NCI-H345 treated with DMSO at 0.1 percent for 48 hours (cell line): ENCODE data around the gene OR6S1.
"Not testable (repeated sequence)": the region's sequence is repeated elsewhere in the genome, so short reads cannot be mapped to it uniquely, and the experiment has no call there.

Experiments used
- DNase-seq: peaks from one replicate; lab custom pipeline; 2025; ENCODE audit not compliant: unreplicated experiment; lab: John Stamatoyannopoulos, UW

OR6S1 gene

GRCh38 chr14:20611277-20611676, 30.2 kb downstream of the OR6S1 start:
- no peak for DNase-seq

GRCh38 chr14:20610002-20610765, 31.3 kb downstream of the OR6S1 start:
- DNase-seq: peak; percentile 40

GRCh38 chr14:20609215-20610001, 32.1 kb downstream of the OR6S1 start:
- DNase-seq: peak; percentile 85

- no peak for DNase-seq
These were observed 32.9 kb downstream of the OR6S1 start for GRCh38 chr14:20608383-20609110.

GRCh38 chr14:20607617-20608016, 33.9 kb downstream of the OR6S1 start:
- DNase-seq: no peak

- DNase-seq: no peak
These were observed 34.6 kb downstream of the OR6S1 start for GRCh38 chr14:20606902-20607242.

GRCh38 chr14:20606190-20606901, 35.1 kb downstream of the OR6S1 start:
- DNase-seq: no peak

GRCh38 chr14:20603813-20604690, 37.4 kb downstream of the OR6S1 start:
- DNase-seq: no peak

GRCh38 chr14:20602583-20602982, 38.9 kb downstream of the OR6S1 start:
- DNase-seq: no peak

- no peak for DNase-seq
These were observed 40.0 kb downstream of the OR6S1 start for GRCh38 chr14:20601522-20601921.

- no peak for DNase-seq
These were observed 44.4 kb downstream of the OR6S1 start for GRCh38 chr14:20597108-20597507.

- DNase-seq: not testable (repeated sequence)
These were observed 45.8 kb downstream of the OR6S1 start for GRCh38 chr14:20595726-20596125.

GRCh38 chr14:20592574-20592973, 48.9 kb downstream of the OR6S1 start:
- no peak for DNase-seq

- DNase-seq: no peak
These were observed 50.3 kb downstream of the OR6S1 start, which contains the start of gene RNASE12 for GRCh38 chr14:20591235-20591634. Gene RNASE12, minus strand, starts transcription at chr14:20591376. Its CDS starts 653 bp downstream, at chr14:20590723.
